ENCODE data around the gene ACTC1.
"Not testable (repeated sequence)": the region's sequence is repeated elsewhere in the genome, so short reads cannot be mapped to it uniquely, and the experiment has no call there.

ACTC1 gene

DNA sequence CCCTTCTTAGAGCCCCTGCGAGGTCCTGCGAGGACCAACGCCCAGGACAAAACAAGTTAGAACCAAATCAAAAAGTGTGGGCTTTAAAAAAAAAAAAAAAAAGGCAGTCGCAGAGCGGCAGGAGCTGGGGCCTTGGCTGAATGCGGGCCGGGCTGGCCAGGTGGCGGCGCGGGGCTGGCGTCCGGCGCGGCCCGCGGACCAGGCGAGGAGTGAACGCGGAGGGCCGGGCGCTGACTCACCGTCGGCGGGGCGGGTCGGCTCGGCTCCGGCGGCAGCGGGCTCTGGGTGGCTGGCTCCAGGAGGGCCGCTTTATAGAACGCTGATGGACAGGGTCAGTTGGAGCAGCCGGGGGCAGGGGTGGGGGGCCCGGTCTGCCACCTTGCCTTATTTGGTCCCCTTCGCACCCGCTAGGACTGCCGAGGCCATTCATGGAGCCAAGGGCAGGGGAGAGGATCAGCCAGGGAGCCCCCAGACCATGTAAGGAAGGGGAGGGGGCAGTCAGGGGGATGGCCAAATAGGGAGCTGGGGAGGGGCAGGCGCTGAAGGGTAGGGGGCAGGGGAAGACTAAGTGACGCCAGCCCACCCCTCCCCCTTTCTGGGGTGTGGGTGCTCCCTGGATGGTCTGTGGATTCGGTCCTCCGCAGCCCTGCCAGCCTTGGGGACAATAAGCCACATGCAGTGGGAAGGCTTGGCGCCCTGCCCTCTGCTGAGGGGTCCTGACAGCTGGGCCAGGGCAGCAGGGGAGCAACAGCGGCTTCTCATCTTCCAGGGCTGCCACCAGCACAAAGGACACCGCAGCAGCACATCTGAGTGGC is at the start of gene ACTC1:
ACTC1 (minus strand) TSS at position 283 of the 815 bp plus-strand sequence. CDS start 741 bp downstream, outside the sequence.
- DNase-seq (ENCODE audit: low spot score): peak; percentile 8

DNA sequence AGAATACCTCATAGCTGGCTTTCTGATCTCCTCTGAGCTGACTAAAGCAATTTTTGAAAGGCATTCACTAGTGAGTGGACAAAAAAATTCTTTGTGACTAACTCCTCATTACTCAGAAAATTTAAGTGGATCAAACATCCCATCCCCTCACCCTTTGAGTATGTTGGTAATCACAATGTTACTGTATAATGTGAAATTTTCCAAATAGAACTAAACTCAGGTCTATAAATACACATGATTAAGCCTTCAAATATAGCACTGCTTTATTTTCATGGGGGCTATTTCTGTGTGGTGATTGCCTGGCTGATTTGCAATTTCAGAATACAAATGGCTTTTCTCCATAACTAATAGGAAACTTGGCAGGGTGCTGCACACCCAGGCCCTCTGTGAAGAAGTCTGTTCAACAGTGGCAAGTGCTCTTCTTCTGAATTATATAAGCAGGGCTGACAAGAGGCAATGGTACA is 45.9 kb upstream of the ACTC1 start:
- no peak for DNase-seq (ENCODE audit: low spot score)

DNA sequence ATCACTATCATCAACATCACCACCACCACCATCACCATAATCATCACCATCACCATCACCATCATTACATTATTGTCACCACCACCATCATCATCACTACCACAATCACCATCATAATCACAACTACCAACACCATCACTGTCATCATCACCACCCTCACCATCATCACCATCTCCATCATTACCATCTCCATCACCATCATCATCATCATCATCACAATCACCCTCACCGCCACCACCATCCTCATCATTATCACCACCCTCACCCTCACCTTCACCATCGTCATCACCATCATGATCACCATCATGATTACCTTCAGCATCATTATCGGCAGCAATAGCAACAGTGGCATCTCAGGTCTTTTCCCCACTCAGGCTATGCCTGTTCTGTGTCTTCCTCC is 42.9 kb upstream of the ACTC1 start:
- no peak for DNase-seq (ENCODE audit: low spot score)

DNA sequence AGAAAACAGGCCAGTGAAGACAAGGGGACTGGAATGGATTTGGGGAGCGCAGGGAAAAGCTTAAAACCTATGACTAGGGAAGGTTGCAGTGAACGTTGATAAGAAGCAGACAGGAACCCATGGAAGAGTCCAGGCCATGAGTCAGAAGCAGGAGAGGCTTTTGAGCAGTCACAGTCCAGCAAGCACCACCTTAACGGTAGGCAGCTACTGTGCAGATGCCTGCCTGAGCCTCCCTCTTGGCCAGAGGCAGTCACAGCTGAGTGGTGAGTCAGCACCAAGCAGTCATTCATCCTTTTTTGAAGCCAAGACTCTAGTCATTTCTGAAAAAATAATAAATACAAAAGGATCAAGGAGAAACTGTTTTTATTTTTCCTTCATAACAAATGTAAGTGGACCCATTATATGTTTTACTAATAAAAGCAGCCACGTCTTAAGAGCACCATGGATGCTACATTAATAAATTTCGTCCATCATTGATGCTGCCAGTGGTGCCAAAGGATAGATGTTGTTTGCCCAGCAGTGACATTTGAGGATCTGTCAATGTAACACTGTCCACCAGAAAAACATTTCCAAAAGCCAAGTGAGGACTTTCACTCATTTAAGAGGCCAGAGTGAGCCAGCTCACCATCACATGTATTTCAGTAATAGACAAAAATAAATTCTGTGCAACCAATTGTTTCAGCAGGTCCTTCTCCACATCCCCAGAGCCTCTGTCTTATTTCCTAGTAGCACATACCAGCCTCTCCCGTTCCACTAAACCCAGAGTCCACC is 42.1 kb upstream of the ACTC1 start:
- no peak for DNase-seq (ENCODE audit: low spot score)

DNA sequence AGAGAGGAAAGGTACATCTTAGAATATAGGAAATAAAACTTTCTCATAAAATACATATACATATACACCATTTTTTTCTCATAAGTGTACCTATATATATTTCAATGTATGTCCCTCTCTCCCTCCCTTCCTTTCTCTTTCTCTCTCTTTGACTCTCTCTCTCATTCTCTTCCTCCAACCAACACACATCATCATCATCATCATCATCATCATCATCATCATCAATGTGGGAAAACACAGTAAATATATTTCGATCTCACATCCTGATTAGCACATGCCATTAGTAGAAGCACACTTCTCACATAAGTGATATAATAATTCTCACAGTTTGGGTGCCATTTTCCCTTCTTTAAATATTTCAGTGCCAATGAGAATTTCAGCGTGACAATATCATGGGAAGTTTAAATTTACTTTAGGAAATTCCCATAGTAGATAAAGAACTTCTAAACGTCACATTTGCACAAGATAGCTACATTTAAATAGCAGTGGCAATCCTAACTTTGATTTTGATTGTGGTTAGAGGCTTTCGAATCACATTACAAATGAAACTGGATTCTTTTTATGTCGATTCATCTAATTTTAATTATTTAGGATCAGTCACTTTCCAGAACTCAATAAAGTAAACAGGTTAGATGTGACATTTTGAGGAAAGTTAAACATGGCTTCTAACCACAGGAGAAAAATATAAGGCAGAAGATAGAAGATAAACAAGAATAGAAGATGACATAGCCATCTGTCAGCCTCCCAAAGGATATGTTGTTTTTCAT is 33.0 kb upstream of the ACTC1 start:
- DNase-seq (ENCODE audit: low spot score): no peak

DNA sequence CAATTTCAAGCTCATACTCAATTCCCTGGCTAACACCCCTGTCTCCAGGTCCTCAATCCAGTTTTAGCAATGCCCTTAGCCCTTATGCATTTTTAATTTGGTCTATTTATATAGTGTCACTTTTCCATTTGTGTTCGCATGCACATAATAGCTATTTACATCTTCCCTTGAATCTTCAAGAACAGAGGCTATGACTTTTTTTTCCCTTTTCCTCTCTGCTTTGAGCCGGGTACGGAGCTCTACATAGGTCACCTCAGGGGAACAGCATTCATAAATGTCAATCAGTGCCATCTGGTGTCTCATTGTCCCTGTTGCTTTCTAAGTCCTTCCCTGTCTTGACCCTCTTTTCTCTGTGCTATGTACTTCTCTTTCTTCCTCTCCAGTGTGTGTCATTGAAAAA is 26.5 kb upstream of the ACTC1 start:
- DNase-seq (ENCODE audit: low spot score): no peak

DNA sequence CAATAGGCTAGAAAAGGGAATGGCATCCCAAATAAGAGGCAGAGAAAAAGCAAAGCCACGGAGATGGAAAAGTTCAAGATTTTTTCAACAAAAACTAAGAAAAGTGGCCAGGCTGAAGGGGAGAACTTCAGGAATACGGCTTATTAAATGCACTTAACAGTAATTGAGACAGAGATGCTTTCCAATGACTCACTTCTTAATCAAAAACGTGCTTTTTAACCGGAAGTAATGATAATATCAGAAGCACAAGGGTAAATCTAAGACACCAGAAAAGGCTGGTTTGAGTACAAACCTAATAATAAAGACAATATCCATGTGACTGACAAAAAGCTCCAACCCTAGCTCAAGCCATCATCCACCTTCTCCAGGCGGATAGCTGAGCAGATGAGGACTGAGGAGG is 24.8 kb upstream of the ACTC1 start:
- DNase-seq (ENCODE audit: low spot score): no peak

DNA sequence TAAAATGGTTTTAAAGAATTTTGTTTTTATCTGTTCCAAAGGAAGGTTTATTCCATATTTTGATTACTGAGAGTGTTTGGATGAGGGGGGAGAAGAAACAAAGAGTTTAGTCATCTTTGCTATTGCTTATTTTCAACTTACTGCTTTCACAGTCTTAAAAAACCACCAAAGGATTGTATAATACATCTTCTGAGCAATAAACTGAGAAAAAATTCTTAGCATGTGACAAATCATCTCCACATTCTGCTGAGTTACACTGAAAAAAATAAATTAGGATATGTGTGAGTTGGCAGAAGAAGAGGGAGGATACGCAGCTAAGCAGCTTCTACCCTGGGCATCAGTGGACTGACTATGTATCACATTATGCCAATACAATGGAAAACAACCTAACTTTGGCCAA is 23.2 kb upstream of the ACTC1 start:
- no peak for DNase-seq (ENCODE audit: low spot score)

DNA sequence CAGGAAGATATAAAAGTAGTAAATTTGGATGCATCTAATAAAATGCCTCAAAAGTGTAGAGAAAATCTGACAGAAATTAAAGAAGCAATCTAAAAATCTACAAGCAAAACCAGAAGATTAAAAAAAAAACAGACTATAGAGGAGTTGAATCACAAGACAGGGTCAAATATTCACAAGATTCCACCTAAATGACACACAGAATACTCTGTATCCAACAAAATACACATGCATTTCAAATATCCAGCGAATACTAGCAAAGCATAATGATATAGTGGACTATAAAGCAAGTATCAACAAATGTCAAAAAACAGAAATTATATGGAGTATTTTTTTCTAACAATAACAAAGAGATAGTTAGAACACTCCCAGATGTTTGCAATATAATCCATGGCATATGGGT is 20.5 kb upstream of the ACTC1 start:
- no peak for DNase-seq (ENCODE audit: low spot score)

DNA sequence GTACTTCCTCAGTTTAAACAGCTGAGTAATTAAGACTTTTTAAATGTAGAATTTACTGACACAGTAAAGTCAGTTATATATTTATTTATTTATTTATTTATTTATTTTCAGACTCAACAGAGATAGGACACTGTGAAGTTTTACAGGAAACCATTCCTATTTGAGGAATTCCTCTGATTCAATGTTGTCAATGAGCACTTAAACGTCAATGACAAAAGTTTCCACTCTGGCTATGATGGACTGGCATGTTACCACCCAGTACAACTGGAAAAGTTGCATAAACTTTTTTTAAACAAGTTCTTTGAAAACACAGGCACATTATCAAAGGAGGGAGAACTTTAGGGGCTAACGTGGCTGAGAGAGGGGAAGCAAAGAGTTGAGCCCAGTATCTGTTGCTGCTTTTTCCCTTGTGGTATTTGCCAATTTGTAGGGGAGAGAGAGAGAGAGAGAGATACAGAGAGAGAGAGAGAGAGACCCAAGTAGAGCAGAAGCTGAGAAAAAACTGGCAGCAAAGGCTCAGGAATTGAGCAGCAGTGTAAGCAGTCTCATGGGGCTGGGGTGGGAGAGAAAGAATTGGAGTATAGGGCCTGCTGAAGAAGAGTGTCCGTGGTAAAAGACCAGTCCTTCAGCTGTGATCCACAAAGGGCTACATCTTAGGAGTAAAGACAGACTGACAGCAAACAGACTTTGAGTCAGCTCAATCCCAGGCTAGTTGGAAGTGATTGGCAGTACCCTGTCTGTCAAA is 18.3 kb upstream of the ACTC1 start:
- DNase-seq (ENCODE audit: low spot score): no peak

DNA sequence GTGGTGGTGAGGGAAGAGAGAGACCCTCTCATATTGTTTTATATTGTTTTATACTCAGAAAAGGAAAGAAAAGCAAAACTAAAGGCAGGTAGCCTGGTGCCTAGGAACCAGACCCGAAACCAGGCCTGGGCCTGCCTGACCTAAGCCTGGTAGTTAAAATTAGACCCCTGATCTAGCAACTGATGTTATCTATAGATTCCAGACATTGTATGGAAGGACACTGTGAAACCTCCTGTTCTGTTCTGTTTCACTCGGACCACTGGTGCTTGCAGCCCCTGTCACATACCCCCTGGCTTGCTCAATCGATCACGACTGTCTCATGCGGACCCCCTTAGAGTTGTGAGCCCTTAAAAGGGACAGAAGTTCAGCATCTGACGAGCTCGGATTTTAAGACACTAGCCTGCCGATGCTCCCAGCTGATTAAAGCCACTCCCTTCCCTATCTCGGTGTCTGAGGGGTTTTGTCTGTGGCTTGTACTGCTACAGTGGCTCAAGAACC is 17.6 kb upstream of the ACTC1 start:
- DNase-seq (ENCODE audit: low spot score): not testable (repeated sequence)

DNA sequence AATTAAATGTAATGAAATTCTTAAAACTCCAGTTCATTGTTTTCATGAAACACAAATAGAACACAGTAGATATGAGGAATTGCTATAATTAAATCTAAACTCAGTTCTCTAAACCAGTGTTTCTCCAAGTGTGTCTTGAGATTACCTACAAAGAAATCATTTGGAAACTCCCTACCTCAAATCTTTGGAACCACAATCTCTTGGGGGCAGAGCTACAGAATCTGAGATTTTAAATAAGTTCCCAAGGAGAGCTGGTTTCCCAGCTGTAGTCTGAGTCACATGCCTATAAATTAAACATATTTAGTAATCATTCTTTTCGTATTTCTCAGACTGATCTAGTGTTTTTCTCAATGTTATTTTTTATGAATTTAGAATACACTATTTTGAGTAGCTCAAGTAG is 17.0 kb upstream of the ACTC1 start:
- no peak for DNase-seq (ENCODE audit: low spot score)

DNA sequence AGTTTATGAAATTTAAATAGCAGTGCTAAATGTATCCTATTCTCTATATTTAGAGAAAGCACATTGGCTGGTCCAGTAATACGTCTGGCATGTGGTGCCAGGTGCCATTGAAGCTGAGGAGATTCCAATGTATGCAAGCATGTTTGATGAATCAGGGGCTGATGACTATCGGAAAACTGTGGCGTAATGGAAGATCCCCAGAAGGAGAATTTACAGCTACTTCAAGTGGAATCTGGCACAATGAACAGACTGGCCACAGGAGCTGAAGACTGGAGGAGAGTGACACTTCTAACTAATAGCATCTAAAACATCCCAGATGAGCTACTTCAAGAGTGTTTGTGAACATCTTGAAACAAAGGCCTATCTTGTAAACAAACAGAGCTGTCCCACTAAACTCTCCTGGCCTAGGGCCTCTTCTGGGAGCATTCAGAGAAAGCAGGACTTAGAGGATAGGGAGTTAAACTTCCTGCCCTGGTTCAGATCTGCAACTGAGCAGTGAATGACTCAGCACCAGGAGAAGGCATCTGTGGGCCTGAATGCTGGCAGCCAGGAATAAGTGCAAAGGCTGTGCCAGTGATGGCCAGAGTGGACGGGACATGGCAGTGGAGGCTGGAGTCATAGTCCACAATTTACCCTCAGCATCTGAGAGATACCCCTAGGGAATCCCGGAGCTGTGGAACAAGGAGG is 15.2 kb upstream of the ACTC1 start:
- no peak for DNase-seq (ENCODE audit: low spot score)

DNA sequence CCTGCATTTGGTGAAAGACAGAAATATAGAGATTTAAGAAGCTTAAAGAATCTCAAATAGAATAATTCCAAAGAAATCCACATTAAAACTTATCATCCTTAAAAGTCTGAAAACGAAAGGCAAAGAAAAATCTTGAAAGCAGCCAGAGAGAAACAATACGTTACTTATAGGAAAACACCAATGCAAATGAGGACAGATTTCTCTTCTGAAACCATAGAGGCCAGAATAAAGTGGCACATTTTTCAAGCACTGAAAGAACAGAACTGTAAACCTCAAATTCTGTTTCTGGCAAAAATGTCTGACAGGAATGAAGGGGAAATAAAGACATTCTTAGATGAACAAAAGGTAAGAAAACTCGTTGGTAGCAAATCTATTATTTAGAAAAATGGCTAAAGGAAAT is 13.8 kb upstream of the ACTC1 start:
- no peak for DNase-seq (ENCODE audit: low spot score)

DNA sequence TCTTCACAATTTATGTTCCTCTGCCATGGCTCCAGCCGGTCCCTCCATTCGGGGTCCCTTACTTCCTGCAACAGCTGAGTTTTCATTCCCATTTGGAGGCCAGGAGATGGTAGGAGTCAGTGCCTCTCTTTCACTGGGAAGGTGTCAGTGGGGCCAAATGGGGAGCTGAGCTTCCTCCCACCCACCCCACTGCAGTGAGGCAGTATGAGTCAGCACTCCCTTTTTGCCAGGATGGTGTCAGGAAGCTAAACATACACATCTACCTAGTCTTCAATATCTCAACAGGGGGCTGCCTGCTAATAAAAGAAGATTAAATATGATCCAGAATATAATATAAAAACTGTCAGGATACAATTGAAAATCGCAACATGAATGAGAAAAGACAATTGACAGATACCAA is 12.7 kb upstream of the ACTC1 start:
- DNase-seq (ENCODE audit: low spot score): no peak

DNA sequence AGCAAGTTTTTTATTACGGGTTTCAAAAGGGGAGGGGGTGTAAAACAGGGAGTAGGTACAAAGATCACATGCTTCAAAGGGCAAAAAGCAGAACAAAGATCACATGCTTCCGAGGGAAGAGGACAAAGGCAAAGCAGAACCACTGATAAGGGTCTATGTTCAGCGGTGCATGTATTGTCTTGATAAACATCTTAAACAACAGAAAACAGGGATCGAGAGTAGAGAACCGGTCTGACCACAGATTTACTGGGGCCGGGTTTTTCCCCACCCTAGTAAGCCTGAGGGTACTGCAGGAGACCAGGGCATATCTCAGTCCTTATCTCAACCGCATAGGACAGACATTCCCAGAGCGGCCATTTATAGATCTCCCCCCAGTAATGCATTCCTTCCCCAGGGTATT is 11.9 kb upstream of the ACTC1 start:
- DNase-seq (ENCODE audit: low spot score): not testable (repeated sequence)

DNA sequence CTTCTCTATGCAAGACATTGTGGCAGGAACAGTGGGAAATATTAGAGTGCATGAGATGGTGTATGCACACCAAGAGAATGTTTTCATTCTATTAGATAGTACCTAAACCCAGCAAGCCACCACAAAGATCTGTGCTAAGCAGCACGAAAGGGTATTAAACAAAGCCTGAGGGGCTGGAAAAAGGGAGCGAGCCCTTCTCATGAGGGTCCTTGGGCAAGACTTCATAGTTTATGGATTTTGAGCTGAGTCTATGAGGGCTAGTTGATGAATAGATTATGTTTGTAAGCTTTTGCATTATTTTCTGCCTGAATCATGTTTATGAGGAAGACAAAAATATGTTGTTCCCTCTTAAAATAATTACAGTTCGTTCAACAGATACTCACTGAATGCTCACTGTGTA is 9.4 kb upstream of the ACTC1 start:
- no peak for DNase-seq (ENCODE audit: low spot score)

DNA sequence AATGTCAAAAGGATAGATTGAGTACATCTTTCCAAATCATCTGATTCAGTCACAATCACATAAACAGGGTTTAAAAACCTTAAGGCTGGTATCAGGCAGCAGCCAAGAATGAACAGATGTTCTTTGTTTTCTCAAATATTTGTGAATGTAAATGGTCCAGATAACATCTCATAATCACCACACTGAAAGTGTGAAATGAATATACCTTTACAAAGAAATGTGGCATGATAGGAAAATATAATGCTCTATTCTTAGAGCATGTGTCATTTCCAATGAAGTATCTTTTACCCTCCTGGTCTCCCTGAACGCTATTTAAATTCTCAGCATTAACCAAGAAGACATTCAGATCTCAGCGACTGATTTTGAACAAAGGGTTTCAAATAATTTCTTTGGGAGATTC is 8.8 kb upstream of the ACTC1 start:
- DNase-seq (ENCODE audit: low spot score): no peak

DNA sequence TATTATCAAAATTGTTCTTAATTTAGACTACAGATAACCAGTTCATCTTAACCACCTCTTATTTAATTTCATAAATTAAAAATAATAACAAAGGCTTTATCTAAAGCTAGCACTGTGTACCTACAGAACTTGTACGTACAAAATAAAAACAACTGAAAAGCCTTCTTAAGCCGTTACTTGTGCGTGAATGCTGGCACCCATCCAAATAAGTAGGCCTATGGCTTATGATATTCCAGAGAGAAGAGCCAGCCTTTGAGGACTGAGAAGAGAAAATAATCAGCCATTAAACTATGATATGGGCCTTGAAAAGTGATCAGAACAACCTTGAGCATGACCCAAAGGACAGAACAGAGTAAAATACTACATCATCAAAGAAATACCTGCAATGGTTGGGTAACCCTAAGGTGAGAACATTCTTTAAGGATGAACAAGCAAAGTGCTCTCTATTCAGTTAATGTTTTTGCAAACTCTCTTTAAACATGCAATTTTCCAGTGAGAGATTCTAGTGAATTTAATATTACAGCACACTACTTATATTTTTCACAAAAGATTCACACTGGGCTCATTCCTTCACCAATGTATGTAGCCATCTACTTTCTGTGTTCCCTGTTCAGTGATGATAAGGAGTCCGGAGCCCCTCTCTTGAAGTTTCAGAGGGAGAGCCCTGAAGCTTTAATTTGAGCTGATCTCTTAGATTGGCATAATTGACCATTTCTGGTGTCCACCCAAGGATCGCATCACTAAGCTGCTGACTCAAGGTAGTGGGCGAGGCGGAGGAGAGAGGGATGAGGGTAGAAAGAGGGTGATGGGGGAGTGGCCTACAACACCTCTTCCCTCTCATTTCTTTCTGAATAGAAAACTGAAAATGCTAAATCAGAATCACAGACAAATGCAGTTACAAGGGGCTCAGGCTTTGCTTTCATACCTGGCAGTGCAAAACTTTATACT is 7.7 kb upstream of the ACTC1 start:
- DNase-seq (ENCODE audit: low spot score): no peak

DNA sequence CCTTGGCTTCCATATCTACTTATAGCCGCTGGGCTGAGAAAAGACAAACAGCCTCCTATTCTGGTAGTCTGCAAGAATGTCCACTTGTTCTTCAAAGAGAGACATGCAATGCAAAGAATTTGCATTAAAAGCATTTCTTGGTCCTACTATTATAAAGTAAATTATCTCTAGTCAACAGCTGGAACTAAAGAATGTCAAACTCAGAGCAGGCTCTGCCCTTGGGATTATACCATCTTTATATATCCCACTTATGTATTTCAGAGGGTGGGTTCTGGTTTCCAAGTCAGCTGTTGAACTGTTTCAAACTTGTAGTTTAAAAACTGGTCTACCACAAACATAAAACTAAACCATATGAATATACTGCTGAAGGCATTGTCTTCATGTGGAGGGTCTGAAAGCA is 7.0 kb upstream of the ACTC1 start:
- DNase-seq (ENCODE audit: low spot score): no peak

Measured in LoVo (cell line).